ELF-1 (cell line): Measurements from ENCODE around the gene MEF2C.
A peak's percentile ranks its signal among the peaks of the same experiment; 100 is the strongest.

Experiments used
- DNase-seq: peaks from one replicate; pipeline ENCODE4 v3.0.0-alpha.2; 2016; ENCODE audit warnings: low read depth, low spot score

Gene MEF2C

DNA sequence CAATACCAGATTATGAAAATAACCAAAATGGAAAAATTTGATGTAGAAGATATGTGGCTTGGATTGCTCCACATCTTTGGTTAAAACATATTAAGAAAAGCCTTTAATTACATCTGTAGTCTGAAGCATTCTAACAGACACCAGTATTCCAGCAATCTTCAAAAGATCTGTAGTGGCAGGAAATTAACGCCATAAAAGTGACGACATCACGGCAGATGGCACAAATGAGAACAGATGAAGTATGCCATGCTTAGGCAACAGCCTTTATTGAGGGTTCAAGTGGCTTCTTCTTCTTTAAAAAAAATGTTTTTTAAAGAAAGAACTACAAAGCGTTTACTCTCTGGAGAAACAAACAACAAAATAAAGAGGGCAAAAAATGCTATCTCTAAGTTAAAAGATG lies 164.2 kb downstream of the MEF2C start:
- no peak for DNase-seq

DNA sequence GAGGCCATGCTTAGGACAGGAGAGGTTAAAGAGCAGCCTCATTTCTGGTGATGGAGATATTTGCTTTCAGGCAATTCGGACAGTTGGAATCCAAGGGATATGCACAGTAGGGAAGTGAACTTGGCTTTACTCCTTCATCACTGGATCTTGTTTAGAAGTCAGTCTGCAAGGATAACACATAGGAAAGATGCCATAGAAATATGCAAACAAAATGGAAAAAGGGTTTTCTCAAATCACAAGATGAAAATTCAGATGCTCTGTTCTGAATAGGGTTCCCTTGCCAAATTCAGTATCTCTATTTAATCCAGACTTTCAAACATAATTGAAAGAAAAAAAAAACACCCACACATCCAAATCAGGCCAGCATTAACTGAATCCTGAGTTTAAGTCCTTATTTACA lies 166.9 kb downstream of the MEF2C start:
- no peak for DNase-seq

DNA sequence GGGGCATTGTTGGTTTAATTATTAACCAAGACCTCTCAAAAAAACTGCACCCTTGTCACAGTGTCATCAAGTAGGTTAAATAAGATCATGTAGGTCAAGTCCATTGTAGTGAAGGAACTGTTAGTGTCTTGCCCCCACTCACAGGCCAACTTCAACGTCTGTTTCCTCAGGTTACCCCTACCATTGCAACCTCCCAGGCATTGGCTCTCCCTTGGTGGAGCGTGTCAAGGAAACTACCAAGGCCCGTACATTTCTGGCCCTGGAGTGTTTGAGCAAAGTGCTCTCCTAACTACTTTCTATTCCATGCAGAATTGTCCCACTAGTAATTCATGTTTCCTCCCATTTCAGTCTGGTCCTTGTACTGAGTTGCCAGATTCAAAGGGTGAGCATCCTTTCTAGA lies 167.5 kb downstream of the MEF2C start:
- no peak for DNase-seq

DNA sequence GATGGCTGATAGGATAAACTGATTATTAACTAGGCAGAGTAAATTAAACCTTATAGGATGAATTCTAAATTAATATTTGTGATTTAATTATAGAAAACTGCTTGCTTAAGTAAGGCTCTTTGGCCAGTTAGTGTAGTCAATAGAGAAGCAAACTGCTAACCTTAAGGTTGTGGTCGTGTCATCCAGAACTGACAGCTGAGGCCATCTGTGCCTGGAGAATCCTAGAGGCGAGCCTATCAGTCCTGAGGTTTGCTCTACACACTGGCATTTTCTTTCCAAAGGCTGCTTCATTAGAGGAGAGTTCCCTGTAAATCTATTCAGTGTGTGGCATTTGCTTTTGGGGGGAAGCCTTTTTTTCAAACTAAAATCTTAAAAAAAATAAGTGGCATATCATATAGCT lies 169.2 kb downstream of the MEF2C start:
- DNase-seq, result no peak

GRCh38 chr5:88708682-88709398 lies 174.1 kb downstream of the MEF2C start:
- DNase-seq, result no peak

- DNase-seq, result no peak
Observed at GRCh38 chr5:88708021-88708420, 175.0 kb downstream of the MEF2C start.

DNA sequence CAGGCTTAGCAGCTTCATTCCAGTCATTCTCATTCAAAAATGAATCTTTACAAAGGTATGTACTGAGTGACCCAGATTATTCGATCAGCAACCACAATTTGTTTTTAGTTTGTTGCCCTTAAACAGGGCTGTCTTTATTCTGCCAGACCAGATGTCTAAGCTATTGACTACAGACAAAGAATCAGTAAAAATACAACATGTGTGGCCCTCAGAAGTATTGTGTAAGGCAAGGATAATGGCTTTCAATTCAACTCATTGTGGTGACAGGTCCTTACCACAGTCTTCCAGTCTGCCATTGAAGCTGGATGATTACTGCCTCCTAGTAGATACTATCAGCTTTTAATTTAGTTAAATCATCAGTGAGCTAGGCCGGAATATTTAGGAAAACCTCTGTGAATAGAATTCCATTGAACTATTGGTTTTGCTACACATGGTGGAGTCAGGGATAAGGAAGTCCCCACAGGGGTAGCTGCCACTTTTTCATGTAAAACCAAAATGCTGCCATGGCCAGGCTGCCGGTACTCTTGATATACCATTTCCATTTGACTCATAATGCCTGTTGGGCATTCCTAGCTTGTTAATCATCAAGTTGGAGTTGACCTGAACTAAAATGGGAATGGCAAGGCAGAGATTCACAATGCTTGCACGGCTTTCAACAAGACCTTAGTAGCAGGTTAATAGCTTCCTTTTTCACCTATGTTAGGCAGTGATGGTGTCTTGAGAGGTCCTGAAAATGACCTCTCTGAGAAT lies 175.6 kb downstream of the MEF2C start:
- DNase-seq, result no peak

DNA sequence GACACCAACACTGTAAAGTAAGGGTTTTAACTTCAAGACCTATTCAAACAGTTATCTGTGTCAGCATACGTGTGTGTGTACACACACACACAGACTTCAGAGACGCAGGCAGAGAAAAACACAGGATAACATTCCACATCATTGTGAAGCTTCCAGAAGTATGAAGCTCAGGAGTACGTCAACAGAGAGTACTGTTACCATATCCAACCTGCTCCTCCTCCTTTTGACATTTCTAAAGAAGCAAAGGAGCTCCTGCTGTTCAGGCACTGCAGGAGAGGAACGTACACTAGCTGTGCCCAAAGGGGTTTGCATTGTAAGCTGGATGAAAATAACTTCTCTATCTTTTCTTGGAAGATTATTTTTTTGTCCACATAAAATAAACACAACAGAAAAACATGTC lies 180.7 kb downstream of the MEF2C start:
- DNase-seq, result peak; percentile 43

DNA sequence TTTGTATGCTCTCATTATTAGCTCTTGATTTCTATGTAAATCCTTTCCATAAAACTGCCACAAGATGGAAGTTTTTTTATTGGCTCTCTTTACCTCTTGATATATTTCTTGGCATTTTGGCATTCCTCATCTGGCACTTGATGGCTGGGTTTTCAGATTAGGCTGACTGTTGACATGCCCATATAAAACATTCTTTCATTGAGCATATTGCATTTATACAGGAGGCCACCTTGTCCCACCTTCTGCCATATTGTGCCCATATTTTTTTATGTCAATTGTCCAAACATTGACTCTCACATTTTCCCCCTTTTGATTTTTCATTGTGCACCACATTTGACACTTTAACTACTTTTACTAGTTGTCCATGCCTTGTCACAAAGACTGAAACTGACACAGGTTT lies 182.9 kb downstream of the MEF2C start:
- DNase-seq, result no peak

- DNase-seq, result no peak
Observed at GRCh38 chr5:88698290-88698689, 184.7 kb downstream of the MEF2C start.

DNA sequence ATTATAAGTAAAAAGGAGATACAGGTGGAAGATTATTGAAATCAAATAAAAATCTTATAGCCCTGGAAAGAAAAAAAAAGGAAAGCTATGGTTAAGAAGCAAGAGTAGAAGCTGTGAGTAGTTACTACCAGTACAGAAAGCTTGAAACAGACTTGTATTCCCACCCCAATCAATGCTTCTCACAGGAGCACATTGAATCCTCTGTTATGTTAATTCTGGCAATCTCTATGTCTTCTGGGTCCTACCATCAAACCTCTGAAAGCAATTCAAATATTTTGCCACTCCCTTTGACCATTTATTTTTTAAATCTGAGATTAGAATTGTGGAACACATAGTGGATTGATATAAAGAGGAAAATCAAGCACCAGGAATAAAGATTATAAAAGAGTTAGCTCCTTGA lies 186.5 kb downstream of the MEF2C start:
- DNase-seq, result no peak

- DNase-seq, result no peak
Observed at GRCh38 chr5:88695931-88696330, 187.1 kb downstream of the MEF2C start.

GRCh38 chr5:88695232-88695631 lies 187.8 kb downstream of the MEF2C start:
- DNase-seq, result peak; percentile 18

GRCh38 chr5:88694023-88694679 lies 188.8 kb downstream of the MEF2C start:
- no peak for DNase-seq

- DNase-seq, result peak; percentile 43
Observed at GRCh38 chr5:88693071-88693932, 189.7 kb downstream of the MEF2C start.

DNA sequence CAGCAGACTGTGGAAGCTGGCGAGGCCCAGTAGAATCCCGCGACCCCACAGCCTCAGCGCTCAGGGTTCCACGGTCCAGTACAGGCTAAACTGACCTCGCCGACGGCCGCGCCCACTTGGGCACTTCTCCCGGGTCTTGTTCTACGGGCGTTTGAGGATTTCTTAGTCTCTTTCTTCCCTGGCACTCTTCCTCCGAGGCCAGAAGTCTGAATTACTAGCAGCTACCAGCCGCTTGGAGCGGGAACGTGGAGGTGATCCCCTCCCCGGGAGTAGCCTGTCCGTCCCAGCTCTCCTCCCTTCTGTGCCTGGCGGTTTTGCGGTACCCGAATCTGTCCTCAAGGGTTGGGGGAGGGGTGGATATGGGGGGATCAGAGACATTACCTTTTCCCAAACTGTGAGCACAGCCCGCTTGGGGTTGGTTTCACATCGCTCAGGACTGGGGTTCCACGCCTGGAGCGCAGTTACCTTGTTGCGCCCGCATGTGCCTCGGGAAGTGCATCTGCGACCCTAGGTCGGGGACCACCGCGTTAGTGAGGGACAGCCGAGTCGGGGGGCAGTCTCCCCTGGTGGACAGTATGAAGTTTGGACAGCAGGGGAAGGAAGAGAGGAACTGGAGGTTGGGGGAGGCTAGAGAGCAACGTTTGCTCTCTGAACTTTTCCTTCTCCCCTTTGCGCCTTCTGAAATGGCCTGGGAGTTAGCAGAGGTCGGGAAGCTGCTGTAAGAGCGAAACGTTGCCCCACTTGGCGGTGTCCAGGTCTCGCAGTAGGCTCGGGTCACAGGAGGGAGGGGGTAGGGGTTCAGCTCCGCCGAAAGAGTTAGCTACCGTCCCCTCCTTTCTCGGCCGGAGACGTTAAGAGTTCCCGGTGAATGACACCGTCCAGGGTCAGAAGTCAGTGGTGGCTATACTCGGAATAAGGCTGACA lies 190.8 kb downstream of the MEF2C start:
- peak; percentile 42 for DNase-seq

GRCh38 chr5:88691230-88691582 lies 191.8 kb downstream of the MEF2C start:
- DNase-seq, result no peak

DNA sequence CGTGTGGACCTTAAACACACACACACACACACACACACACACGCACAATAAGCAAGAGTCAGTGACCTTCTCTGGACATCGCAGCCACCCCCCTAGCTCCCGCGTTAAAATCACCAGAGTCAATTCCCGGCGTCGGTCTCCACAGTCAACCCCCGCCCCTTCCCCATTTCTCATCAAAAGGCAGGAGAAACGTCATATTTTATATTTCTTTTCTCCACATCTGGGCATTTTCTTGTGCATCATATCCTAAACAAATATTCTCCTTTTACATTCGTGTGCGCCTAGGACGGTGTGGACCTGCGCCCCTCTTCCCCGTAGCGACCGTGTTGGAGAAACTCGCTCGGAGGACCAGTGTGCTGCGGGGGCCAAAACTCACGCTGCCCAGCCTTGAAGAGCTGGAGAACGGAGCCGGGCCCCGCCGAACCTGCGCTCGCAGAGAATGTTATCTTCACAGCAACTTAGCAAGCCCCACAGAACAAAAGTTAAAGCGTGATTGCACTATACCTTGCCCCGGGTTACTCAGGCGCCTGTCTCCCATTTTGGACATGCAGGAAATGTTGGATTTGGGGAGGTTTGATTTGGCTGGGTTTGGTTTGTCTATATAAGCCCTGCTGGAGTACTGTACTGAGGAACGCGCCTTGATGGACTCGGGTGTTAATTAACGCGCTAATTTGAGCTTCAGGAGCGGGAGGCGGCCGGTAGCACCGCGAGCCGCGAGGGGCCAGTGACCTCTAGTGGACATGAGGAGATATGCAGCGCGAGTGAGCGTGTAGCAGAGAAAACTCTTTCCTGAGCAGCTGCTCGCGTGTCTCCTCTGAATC lies 192.4 kb downstream of the MEF2C start:
- DNase-seq, result peak; percentile 88

DNA sequence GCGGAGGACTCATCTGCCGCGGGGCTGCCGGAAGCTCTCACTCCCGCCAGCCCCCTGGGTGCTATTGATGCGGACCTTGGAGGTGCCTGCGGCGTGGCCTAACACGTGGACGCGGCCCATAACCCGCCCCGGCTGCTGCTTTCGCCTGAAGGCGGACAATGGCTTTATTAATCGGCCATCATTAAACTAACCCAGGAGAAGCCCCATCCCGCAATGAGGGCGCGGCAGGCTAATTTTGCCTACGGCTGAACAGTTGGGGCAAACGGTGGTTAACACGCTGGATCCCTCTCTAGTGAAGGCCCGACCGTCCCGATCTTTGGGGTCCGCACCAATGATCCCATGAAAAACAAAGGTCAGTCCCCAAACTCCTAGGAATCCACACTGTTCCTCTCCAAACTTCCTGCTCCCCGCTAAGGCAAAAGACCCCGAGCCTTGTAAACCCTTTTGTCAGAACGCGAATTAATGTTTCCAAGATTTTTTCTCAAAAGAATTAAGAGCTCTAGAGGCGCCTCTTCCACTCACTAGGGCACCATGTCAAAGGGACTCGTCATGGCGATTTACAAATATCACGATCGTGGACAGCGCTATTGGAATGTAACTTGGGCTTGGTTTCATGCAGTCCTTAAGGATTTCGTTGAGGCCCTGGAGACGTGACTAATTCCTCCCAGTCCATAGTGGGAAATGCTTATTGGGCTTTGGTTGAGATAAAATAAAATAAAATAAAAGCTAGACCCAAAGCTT lies 193.1 kb downstream of the MEF2C start:
- peak; percentile 45 for DNase-seq
